IMR-90 (cell line): ENCODE data around the gene CCDC175.

ENCODE experiments used
- CHD1 ChIP-seq: IDR thresholded peaks from 2 replicates; pipeline ENCODE4 v1.6.1; 2012; ENCODE audit warnings: low read depth, low read length, improper control_type of control experiment
- MAZ ChIP-seq: IDR thresholded peaks from 2 replicates; pipeline ENCODE4 v1.6.1; 2012; ENCODE audit warnings: low read depth, mild to moderate bottlenecking, low read length, improper control_type of control experiment, moderate library complexity, borderline replicate concordance
- MXI1 ChIP-seq: IDR thresholded peaks from 2 replicates; pipeline ENCODE4 v1.6.1; 2012; ENCODE audit warnings: low read depth, mild to moderate bottlenecking, low read length, moderate library complexity, borderline replicate concordance
- POLR2A ChIP-seq: IDR thresholded peaks from 2 replicates; pipeline ENCODE4 v1.6.1; 2012; ENCODE audit warnings: mild to moderate bottlenecking, low read depth, low read length
- TF ChIP-seq, protein P1 (sequence below): conservative IDR thresholded peaks from 2 replicates; pipeline ENCODE4 v1.5.1; 2012; ENCODE audit warnings: mild to moderate bottlenecking, low read depth, low read length, improper control_type of control experiment

DNA sequence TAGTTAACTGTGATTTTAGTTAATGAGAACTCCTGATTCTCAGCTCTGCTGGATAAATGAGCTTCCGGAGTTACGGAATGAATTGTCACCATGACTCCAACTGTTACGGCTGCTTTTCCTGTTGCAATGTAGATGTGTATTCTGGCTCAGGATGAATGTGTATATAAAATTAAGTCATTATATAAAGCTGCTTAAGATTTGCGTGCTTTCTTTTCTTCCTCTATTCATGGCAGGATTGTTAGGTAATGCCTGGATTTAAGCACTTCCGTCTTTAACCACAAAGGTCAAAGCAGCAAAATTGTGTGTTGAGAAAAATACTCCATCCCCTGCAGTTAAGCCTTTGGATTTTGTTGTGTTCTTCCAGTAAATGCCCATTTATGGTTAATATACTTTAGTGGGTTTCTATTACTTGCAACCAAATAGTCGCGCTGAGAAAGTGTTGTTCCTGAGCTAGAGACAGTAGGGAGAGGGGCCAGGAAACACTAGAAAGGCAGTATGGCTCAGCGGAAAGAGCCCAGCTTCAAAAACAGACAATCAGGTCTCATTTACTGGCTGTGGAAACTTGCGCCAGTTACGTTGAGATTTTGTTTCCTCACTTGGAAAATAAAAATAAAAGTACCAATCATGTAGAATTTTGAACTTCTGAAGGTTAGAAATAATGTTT, 9.4 kb upstream of the CCDC175 start:
- TF ChIP-seq, protein P1, sequence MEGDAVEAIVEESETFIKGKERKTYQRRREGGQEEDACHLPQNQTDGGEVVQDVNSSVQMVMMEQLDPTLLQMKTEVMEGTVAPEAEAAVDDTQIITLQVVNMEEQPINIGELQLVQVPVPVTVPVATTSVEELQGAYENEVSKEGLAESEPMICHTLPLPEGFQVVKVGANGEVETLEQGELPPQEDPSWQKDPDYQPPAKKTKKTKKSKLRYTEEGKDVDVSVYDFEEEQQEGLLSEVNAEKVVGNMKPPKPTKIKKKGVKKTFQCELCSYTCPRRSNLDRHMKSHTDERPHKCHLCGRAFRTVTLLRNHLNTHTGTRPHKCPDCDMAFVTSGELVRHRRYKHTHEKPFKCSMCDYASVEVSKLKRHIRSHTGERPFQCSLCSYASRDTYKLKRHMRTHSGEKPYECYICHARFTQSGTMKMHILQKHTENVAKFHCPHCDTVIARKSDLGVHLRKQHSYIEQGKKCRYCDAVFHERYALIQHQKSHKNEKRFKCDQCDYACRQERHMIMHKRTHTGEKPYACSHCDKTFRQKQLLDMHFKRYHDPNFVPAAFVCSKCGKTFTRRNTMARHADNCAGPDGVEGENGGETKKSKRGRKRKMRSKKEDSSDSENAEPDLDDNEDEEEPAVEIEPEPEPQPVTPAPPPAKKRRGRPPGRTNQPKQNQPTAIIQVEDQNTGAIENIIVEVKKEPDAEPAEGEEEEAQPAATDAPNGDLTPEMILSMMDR = no peak
- TF ChIP-seq CHD1 (no peak), POLR2A (no peak), MAZ (no peak), MXI1 (no peak)
